GM12874 (cell line): ENCODE results near the gene TMEM185B.

ENCODE experiments used
- CTCF ChIP-seq: IDR thresholded peaks from 2 replicates; pipeline ENCODE4 v1.5.1; 2011; ENCODE audit warnings: low read depth, mild to moderate bottlenecking, control low read depth, low read length, moderate library complexity; ENCODE audit not compliant: insufficient read depth

The TMEM185B gene

GRCh38 chr2:120250640-120251039 lies 27.4 kb upstream of the TMEM185B start:
- TF ChIP-seq CTCF = no peak

GRCh38 chr2:120247851-120248250 lies 24.7 kb upstream of the TMEM185B start:
- no peak for TF ChIP-seq CTCF

- TF ChIP-seq CTCF = no peak
These were observed 23.5 kb upstream of the TMEM185B start for GRCh38 chr2:120246546-120247300.

GRCh38 chr2:120245520-120246332 lies 22.5 kb upstream of the TMEM185B start:
- TF ChIP-seq CTCF = no peak

GRCh38 chr2:120244656-120245519 lies 21.7 kb upstream of the TMEM185B start:
- no peak for TF ChIP-seq CTCF

- TF ChIP-seq CTCF = no peak
These were observed 20.8 kb upstream of the TMEM185B start for GRCh38 chr2:120243875-120244553.
